ENCODE data around the gene KCNJ16.

KCNJ16 gene

GRCh38 chr17:70111201-70111600, 36.2 kb downstream of the KCNJ16 start:
- DNase-seq (ENCODE audit: low read depth) = no peak
- no peak overlapping the region for H3K4me3 ChIP-seq (ENCODE audit: low read length)
- TF ChIP-seq CTCF (conservative IDR thresholded peaks at IDR 0.05; ENCODE audit: low read depth, low read length) = no peak

- DNase-seq (ENCODE audit: low read depth) = no peak
- no peak for TF ChIP-seq CTCF (conservative IDR thresholded peaks at IDR 0.05; ENCODE audit: low read depth, low read length)
- H3K4me3 ChIP-seq (ENCODE audit: low read length) = no peak overlapping the region
These were observed 39.4 kb downstream of the KCNJ16 start for GRCh38 chr17:70114405-70114804.

GRCh38 chr17:70115126-70115525, 40.1 kb downstream of the KCNJ16 start:
- no peak for DNase-seq (ENCODE audit: low read depth)
- no peak for TF ChIP-seq CTCF (conservative IDR thresholded peaks at IDR 0.05; ENCODE audit: low read depth, low read length)
- H3K4me3 ChIP-seq (ENCODE audit: low read length) = no peak overlapping the region

- H3K4me3 ChIP-seq (ENCODE audit: low read length) = no peak overlapping the region
- no peak for TF ChIP-seq CTCF (conservative IDR thresholded peaks at IDR 0.05; ENCODE audit: low read depth, low read length)
- no peak for DNase-seq (ENCODE audit: low read depth)
These were observed 41.9 kb downstream of the KCNJ16 start for GRCh38 chr17:70116919-70117318.

GRCh38 chr17:70119545-70119944, 44.5 kb downstream of the KCNJ16 start:
- no peak overlapping the region for H3K4me3 ChIP-seq (ENCODE audit: low read length)
- DNase-seq (ENCODE audit: low read depth) = no peak
- no peak for TF ChIP-seq CTCF (conservative IDR thresholded peaks at IDR 0.05; ENCODE audit: low read depth, low read length)

- no peak overlapping the region for H3K4me3 ChIP-seq (ENCODE audit: low read length)
- TF ChIP-seq CTCF (conservative IDR thresholded peaks at IDR 0.05; ENCODE audit: low read depth, low read length) = no peak
- no peak for DNase-seq (ENCODE audit: low read depth)
These were observed 45.0 kb downstream of the KCNJ16 start for GRCh38 chr17:70119983-70120382.

- DNase-seq (ENCODE audit: low read depth) = no peak
- TF ChIP-seq CTCF (conservative IDR thresholded peaks at IDR 0.05; ENCODE audit: low read depth, low read length) = no peak
- no peak overlapping the region for H3K4me3 ChIP-seq (ENCODE audit: low read length)
These were observed 45.4 kb downstream of the KCNJ16 start for GRCh38 chr17:70120425-70120824.
